Measurements from ENCODE around the gene STOX1.
"Not testable (repeated sequence)": the region's sequence is repeated elsewhere in the genome, so short reads cannot be mapped to it uniquely, and the experiment has no call there.

- TF ChIP-seq, protein P1, sequence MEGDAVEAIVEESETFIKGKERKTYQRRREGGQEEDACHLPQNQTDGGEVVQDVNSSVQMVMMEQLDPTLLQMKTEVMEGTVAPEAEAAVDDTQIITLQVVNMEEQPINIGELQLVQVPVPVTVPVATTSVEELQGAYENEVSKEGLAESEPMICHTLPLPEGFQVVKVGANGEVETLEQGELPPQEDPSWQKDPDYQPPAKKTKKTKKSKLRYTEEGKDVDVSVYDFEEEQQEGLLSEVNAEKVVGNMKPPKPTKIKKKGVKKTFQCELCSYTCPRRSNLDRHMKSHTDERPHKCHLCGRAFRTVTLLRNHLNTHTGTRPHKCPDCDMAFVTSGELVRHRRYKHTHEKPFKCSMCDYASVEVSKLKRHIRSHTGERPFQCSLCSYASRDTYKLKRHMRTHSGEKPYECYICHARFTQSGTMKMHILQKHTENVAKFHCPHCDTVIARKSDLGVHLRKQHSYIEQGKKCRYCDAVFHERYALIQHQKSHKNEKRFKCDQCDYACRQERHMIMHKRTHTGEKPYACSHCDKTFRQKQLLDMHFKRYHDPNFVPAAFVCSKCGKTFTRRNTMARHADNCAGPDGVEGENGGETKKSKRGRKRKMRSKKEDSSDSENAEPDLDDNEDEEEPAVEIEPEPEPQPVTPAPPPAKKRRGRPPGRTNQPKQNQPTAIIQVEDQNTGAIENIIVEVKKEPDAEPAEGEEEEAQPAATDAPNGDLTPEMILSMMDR (IDR thresholded peaks at IDR 0.05; ENCODE audit: low read depth, low read length, poor library complexity, severe bottlenecking) = not testable (repeated sequence)
- not testable (repeated sequence) for TF ChIP-seq EZH2phosphoT487 (IDR thresholded peaks at IDR 0.05; ENCODE audit: borderline replicate concordance, low read length)
Observed at GRCh38 chr10:68828083-68828601, 811 bp downstream of the STOX1 start.
